ENCODE results near the gene NUP210.

Gene NUP210

GRCh38 chr3:13282358-13282985 is 137.7 kb downstream of the NUP210 start:
- H3K4me3 ChIP-seq (ENCODE audit: low read depth, low read length) = no peak overlapping the region
- no peak for DNase-seq (ENCODE audit: low read depth)

- no peak for DNase-seq (ENCODE audit: low read depth)
- H3K4me3 ChIP-seq (ENCODE audit: low read depth, low read length) = no peak overlapping the region
Observed at GRCh38 chr3:13281507-13282357, 138.4 kb downstream of the NUP210 start.

GRCh38 chr3:13280811-13281506 is 139.2 kb downstream of the NUP210 start:
- H3K4me3 ChIP-seq (ENCODE audit: low read depth, low read length) = no peak overlapping the region
- no peak for DNase-seq (ENCODE audit: low read depth)

- DNase-seq (ENCODE audit: low read depth) = no peak
- no peak overlapping the region for H3K4me3 ChIP-seq (ENCODE audit: low read depth, low read length)
Observed at GRCh38 chr3:13280122-13280790, 139.9 kb downstream of the NUP210 start.

- no peak overlapping the region for H3K4me3 ChIP-seq (ENCODE audit: low read depth, low read length)
- DNase-seq (ENCODE audit: low read depth) = no peak
Observed at GRCh38 chr3:13279532-13279910, 140.6 kb downstream of the NUP210 start.

GRCh38 chr3:13278783-13279531 is 141.2 kb downstream of the NUP210 start:
- DNase-seq (ENCODE audit: low read depth) = no peak

GRCh38 chr3:13277860-13278531 is 142.1 kb downstream of the NUP210 start:
- H3K4me3 ChIP-seq (ENCODE audit: low read depth, low read length) = no peak overlapping the region
- DNase-seq (ENCODE audit: low read depth) = no peak

More at GRCh38 chr3:13278783-13279531, 141.2 kb downstream of the NUP210 start:
- H3K4me3 ChIP-seq (ENCODE audit: low read depth, low read length) = no peak overlapping the region

GRCh38 chr3:13277196-13277813 is 142.8 kb downstream of the NUP210 start:
- no peak for DNase-seq (ENCODE audit: low read depth)
- H3K4me3 ChIP-seq (ENCODE audit: low read depth, low read length) = no peak overlapping the region

GRCh38 chr3:13276438-13277195 is 143.5 kb downstream of the NUP210 start:
- DNase-seq (ENCODE audit: low read depth) = no peak
- H3K4me3 ChIP-seq (ENCODE audit: low read depth, low read length) = no peak overlapping the region

- no peak overlapping the region for H3K4me3 ChIP-seq (ENCODE audit: low read depth, low read length)
- no peak for DNase-seq (ENCODE audit: low read depth)
Observed at GRCh38 chr3:13275376-13276005, 144.6 kb downstream of the NUP210 start.

GRCh38 chr3:13274551-13275332 is 145.4 kb downstream of the NUP210 start:
- no peak overlapping the region for H3K4me3 ChIP-seq (ENCODE audit: low read depth, low read length)
- DNase-seq (ENCODE audit: low read depth) = no peak

GRCh38 chr3:13274125-13274524 is 146.0 kb downstream of the NUP210 start:
- no peak for DNase-seq (ENCODE audit: low read depth)
- H3K4me3 ChIP-seq (ENCODE audit: low read depth, low read length) = no peak overlapping the region

GRCh38 chr3:13273604-13274105 is 146.5 kb downstream of the NUP210 start:
- H3K4me3 ChIP-seq (ENCODE audit: low read depth, low read length) = no peak overlapping the region
- DNase-seq (ENCODE audit: low read depth) = no peak

- no peak for DNase-seq (ENCODE audit: low read depth)
- H3K4me3 ChIP-seq (ENCODE audit: low read depth, low read length) = no peak overlapping the region
Observed at GRCh38 chr3:13272831-13273603, 147.1 kb downstream of the NUP210 start.

- no peak overlapping the region for H3K4me3 ChIP-seq (ENCODE audit: low read depth, low read length)
- DNase-seq (ENCODE audit: low read depth) = no peak
Observed at GRCh38 chr3:13269711-13270378, 150.3 kb downstream of the NUP210 start.

All from skeletal muscle cell (primary cell).